Common myeloid progenitor, CD34-positive (primary cell): ENCODE results near the gene ANKDD1A.
A peak's percentile ranks its signal among the peaks of the same experiment; 100 is the strongest.

Source experiments
- CTCF ChIA-PET: fragments of 350-600 bp; sonication (Branson Sonifier 250); formaldehyde crosslinking; loops from one replicate; lab custom pipeline; 2021; ENCODE audit warnings: antibody characterized with exemption; lab: Charles Lee
- POLR2A ChIA-PET: fragments of 350-600 bp; sonication (Branson Sonifier 250); formaldehyde crosslinking; loops from one replicate; lab custom pipeline; 2021; ENCODE audit warnings: antibody characterized with exemption; lab: Charles Lee
- DNase-seq, 3 donors: peaks; one replicate each; pipeline versions ENCODE4 v3.0.0 to v3.0.0-alpha.2; 2013
- H3K27ac ChIP-seq, 2 experiments: 1 replicate in 1 of 2; 2 replicates in 1 of 2; pipeline ENCODE4 v1.7.0; 2013; ENCODE audit warnings: inconsistent platforms in 2 of 2, low read length in 2 of 2, mild to moderate bottlenecking in 2 of 2, low read depth in 1 of 2, moderate library complexity in 1 of 2; ENCODE audit not compliant: severe bottlenecking in 2 of 2, insufficient read depth in 1 of 2, poor library complexity in 1 of 2
- H3K27me3 ChIP-seq, 5 experiments: replicated peaks in 2 of 5; 1 replicate in 3 of 5; 2 replicates in 2 of 5; pipeline versions ENCODE4 v1.6.1 to v1.7.0; 2013; ENCODE audit warnings: low read length in 4 of 5, mild to moderate bottlenecking in 2 of 5, moderate library complexity in 2 of 5, inconsistent platforms in 1 of 5; ENCODE audit not compliant: insufficient read depth in 5 of 5, control insufficient read depth in 4 of 5
- H3K36me3 ChIP-seq, 4 experiments: 1 replicate in 2 of 4; 2 replicates in 2 of 4; pipeline versions ENCODE4 v1.6.1 to v1.7.0; 2013; ENCODE audit warnings: low read length in 3 of 4, control low read depth in 1 of 4, mild to moderate bottlenecking in 1 of 4; ENCODE audit not compliant: control insufficient read depth in 4 of 4, insufficient read depth in 4 of 4
- H3K4me1 ChIP-seq, 4 experiments: 1 replicate in 3 of 4; 2 replicates in 1 of 4; pipeline versions ENCODE4 v1.6.1 to v1.7.1; 2013; ENCODE audit warnings: low read length in 3 of 4, mild to moderate bottlenecking in 3 of 4, control low read depth in 1 of 4, inconsistent platforms in 1 of 4, moderate library complexity in 1 of 4; ENCODE audit not compliant: control insufficient read depth in 4 of 4, insufficient read depth in 4 of 4; ENCODE audit errors: control extremely low read depth in 1 of 4
- H3K4me3 ChIP-seq, 7 experiments: 1 replicate in 4 of 7; 2 replicates in 3 of 7; pipeline versions ENCODE4 v1.5.1 to v1.7.0; 2013; ENCODE audit warnings: mild to moderate bottlenecking in 7 of 7, low read length in 6 of 7, moderate library complexity in 6 of 7, inconsistent platforms in 2 of 7, low read depth in 2 of 7, control low read depth in 1 of 7; ENCODE audit not compliant: insufficient read depth in 4 of 7, control insufficient read depth in 1 of 7; ENCODE audit errors: extremely low read depth in 1 of 7
- H3K9me3 ChIP-seq, 5 experiments: 1 replicate in 4 of 5; 2 replicates in 1 of 5; pipeline versions ENCODE4 v1.6.1 to v1.7.1; 2013; ENCODE audit warnings: low read length in 4 of 5, mild to moderate bottlenecking in 2 of 5, inconsistent platforms in 1 of 5, low read depth in 1 of 5, moderate library complexity in 1 of 5; ENCODE audit not compliant: control insufficient read depth in 4 of 5, insufficient read depth in 2 of 5; ENCODE audit errors: control extremely low read depth in 1 of 5
- WGBS: methylation state at CpG from one replicate; pipeline ENCODE4 v1.1.5; 2013; ENCODE audit not compliant: insufficient coverage; 5-methylcytosine and 5-hydroxymethylcytosine counted together

ANKDD1A gene

GRCh38 chr15:64869501-64869900 is 42.2 kb upstream of the ANKDD1A start:
- Histone ChIP-seq H3K4me3 (no peak overlapping the region), H3K9me3 (no peaks in the 10 kb centered on the region), H3K27ac (no peak overlapping the region), H3K36me3 (peaks cover 0 to 34% (median 26%) of the 10 kb centered on the region in 4 experiments), H3K27me3 (no peaks in the 10 kb centered on the region), H3K4me1 (peaks cover 3 to 28% (median 22%) of the 10 kb centered on the region in 4 experiments)
- ChIA-PET POLR2A (no interaction called here), CTCF (interaction anchor here (0.8 kb wide), 1 partner anchor 24 kb away, joined by 3 read pairs; no protein-coding TSS in a partner anchor)
- peak in 1 of 3 donors; percentile 30 for DNase-seq

DNA sequence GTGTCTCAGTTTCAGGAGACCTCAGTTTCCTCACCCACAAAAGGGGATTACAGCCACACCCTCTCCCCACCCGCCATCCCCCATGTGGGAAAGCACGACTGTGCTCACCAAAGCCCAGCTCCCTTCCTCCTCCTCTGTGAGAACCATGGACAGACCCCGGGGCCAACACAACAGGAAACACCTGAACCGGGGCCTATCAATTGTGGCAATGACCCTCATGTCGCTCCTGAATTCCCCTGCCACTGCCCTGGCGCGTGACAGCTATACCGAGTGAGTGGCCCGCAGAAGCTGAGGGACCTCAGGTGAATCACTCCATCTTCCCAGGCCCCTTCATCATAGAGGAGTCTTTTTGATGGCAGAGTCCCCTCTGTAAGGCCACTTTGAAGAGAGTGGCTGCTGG is 41.3 kb upstream of the ANKDD1A start:
- WGBS, result 11% methylated on average over 8 of the region's 9 CpGs
- no peaks in the 10 kb centered on the region for H3K9me3 ChIP-seq
- H3K36me3 ChIP-seq, result peaks cover 0 to 26% (median 21%) of the 10 kb centered on the region in 4 experiments
- ChIA-PET POLR2A (interaction anchor here (0.5 to 1.1 kb wide), 3 partner anchors 12 to 23 kb away, joined by 3 to 6 read pairs (median 3); no protein-coding TSS in a partner anchor), CTCF (interaction anchor here (0.8 to 0.9 kb wide), 2 partner anchors 9 to 24 kb away, joined by 3 read pairs; no protein-coding TSS in a partner anchor)
- peak in 2 of 3 donors; percentile 87 to 91 for DNase-seq
- H3K27me3 ChIP-seq, result no peaks in the 10 kb centered on the region
- peak overlapping the region in 1 of 2 experiments; percentile 49 for H3K27ac ChIP-seq
- peaks cover 3 to 30% (median 23%) of the 10 kb centered on the region in 4 experiments for H3K4me1 ChIP-seq
- no peak overlapping the region for H3K4me3 ChIP-seq

DNA sequence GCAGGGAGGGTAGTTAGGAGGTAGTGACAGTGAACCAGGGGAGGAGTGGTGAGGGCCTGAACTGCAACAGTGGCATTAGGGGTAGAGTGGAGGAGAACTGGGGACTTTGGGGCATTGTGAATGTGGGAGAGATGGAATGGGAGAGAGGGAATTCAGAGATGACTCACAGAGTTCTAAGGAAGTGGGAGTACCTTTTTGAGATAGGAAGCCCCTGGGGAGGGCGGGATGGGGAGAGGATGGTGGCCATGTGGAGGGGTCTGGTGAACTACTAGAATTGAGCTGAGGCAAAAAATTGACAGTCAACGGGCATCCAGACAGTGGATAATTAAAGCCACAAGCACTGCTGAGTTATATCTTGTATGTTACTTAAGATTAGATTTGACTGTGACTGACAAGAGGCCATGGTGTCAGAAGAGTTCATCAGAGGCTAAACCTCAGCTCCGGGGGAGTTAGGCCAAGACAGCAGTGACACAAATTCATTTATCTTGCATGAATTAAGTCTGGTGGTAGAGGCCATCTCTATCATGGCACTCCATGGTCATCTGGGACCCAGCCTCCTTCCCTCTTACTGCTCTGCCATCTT is 36.0 kb upstream of the ANKDD1A start:
- Histone ChIP-seq H3K36me3 (no peaks in the 10 kb centered on the region), H3K9me3 (no peaks in the 10 kb centered on the region), H3K27me3 (no peaks in the 10 kb centered on the region), H3K27ac (no peak overlapping the region), H3K4me1 (peaks cover 3 to 51% (median 41%) of the 10 kb centered on the region in 4 experiments), H3K4me3 (no peak overlapping the region)
- no peak for DNase-seq
- 100% methylated on average over 2 of the region's 3 CpGs for WGBS
- ChIA-PET POLR2A (no interaction called here), CTCF (interaction anchor here (1.2 to 3.6 kb wide), 6 partner anchors 10 to 35 kb away, joined by 3 to 14 read pairs (median 5); no protein-coding TSS in a partner anchor)

GRCh38 chr15:64877435-64877834 is 34.3 kb upstream of the ANKDD1A start:
- DNase-seq, result peak in 1 of 3 donors; percentile 34

GRCh38 chr15:64878705-64879104 is 33.0 kb upstream of the ANKDD1A start:
- POLR2A ChIA-PET, result no interaction called here
- peaks cover 14 to 73% (median 58%) of the 10 kb centered on the region in 4 experiments for H3K4me1 ChIP-seq
- H3K27ac ChIP-seq, result no peak overlapping the region
- H3K9me3 ChIP-seq, result no peaks in the 10 kb centered on the region
- no peaks in the 10 kb centered on the region for H3K27me3 ChIP-seq
- no peak overlapping the region for H3K4me3 ChIP-seq
- CTCF ChIA-PET, result interaction anchor here (1.0 to 3.6 kb wide), 5 partner anchors 9 to 28 kb away, joined by 3 to 14 read pairs (median 4); no protein-coding TSS in a partner anchor
- DNase-seq, result no peak
- WGBS, result 90% methylated on average over 4 of the region's 8 CpGs
- H3K36me3 ChIP-seq, result no peaks in the 10 kb centered on the region

More at GRCh38 chr15:64877435-64877834, 34.3 kb upstream of the ANKDD1A start:
- Histone ChIP-seq H3K9me3 (no peaks in the 10 kb centered on the region), H3K36me3 (no peaks in the 10 kb centered on the region), H3K27ac (peak overlapping the region in 1 of 2 experiments; percentile 61), H3K4me3 (peak overlapping the region in 1 of 7 experiments; percentile 28), H3K4me1 (peaks cover 11 to 68% (median 54%) of the 10 kb centered on the region in 4 experiments), H3K27me3 (no peaks in the 10 kb centered on the region)
- WGBS, result 3% methylated on average over 3 of the region's 3 CpGs
- CTCF ChIA-PET, result interaction anchor here (1.0 to 3.6 kb wide), 6 partner anchors 10 to 27 kb away, joined by 3 to 14 read pairs (median 4); no protein-coding TSS in a partner anchor
- POLR2A ChIA-PET, result interaction anchor here (1.3 kb wide), 1 partner anchor 19 kb away, joined by 3 read pairs; no protein-coding TSS in a partner anchor

DNA sequence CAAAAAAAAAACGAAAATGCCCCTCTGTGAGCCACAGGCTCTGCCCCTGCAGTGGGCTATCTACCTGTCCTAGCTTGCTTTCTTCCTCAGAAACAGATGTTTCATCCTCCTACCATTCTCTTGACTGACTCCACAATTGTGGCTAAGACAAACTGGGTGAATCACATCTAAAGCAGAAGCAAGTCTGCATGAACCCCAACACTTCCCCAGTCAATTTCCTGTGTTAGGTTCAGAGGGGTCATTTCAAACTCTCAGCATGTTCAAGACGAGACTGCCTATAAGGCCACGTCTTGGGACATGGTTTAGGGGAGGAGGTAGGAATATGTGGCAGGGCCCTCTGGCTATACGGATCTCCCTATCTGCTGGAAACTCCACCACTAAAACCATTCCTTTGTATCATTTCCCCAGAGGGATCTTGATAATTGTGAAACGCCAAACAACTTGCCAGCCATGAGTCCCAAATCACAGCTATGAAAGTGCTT is 28.6 kb upstream of the ANKDD1A start:
- DNase-seq, result peak in 2 of 3 donors; percentile 79 to 87
- peak overlapping the region; percentile 16 to 63 for H3K27ac ChIP-seq
- peaks cover 16 to 49% (median 43%) of the 10 kb centered on the region in 4 experiments for H3K4me1 ChIP-seq
- H3K4me3 ChIP-seq, result peak overlapping the region in 1 of 7 experiments; percentile 2
- no peaks in the 10 kb centered on the region for H3K36me3 ChIP-seq
- WGBS, result 51% methylated on average over 2 of the region's 5 CpGs
- H3K9me3 ChIP-seq, result no peaks in the 10 kb centered on the region
- CTCF ChIA-PET, result interaction anchor here (0.9 to 4.9 kb wide), 8 partner anchors 10 to 45 kb away, joined by 3 to 48 read pairs (median 6); no protein-coding TSS in a partner anchor
- POLR2A ChIA-PET, result interaction anchor here (1.8 to 4.3 kb wide), 2 partner anchors 11 to 13 kb away, joined by 6 to 67 read pairs; no protein-coding TSS in a partner anchor
- H3K27me3 ChIP-seq, result no peaks in the 10 kb centered on the region
